ENCODE results near the gene SMURF2.

GRCh38 chr17:64500487-64500859, 161.6 kb downstream of the SMURF2 start:
- TF ChIP-seq SUZ12 (IDR thresholded peaks at IDR 0.05; ENCODE audit: extremely low read depth, insufficient read depth, insufficient read length) (no peak), YY1 (IDR thresholded peaks at IDR 0.05; ENCODE audit: insufficient read depth, insufficient read length) (no peak)

All from NT2/D1 (cell line).